OCI-LY3 (cell line): ENCODE data around the gene NRP2.

Experiments used
- H2AFZ ChIP-seq: fragments of 200-600, 300-600 bp; shearing (Covaris generic); 2 replicates; pipeline ENCODE4 v1.6.0; 2014; ENCODE audit warnings: antibody characterized with exemption, low read depth, low read length
- H3K27ac ChIP-seq: fragments of 200-600, 300-600 bp; sonication (generic); 2 replicates; pipeline ENCODE4 v1.5.1; 2014; ENCODE audit warnings: mild to moderate bottlenecking, low read length, moderate library complexity, mixed read lengths
- H3K27me3 ChIP-seq: fragments of 200-600, 300-600 bp; sonication (generic); 2 replicates; pipeline ENCODE4 v1.6.1; 2014; ENCODE audit warnings: low read depth, low read length, mixed read lengths
- H3K36me3 ChIP-seq: fragments of 200-600, 300-600 bp; sonication (generic); replicated peaks from 2 replicates; pipeline ENCODE3; 2014; ENCODE audit warnings: low read depth, low read length, mixed read lengths
- H3K4me1 ChIP-seq: fragments of 300-600, 200-600 bp; sonication (generic); 2 replicates; pipeline ENCODE4 v1.6.1; 2014; ENCODE audit warnings: low read length, mixed read lengths
- H3K4me2 ChIP-seq: fragments of 200-600, 300-600 bp; sonication (generic); 2 replicates; pipeline ENCODE4 v1.6.1; 2014; ENCODE audit warnings: low read length, mixed read lengths
- H3K4me3 ChIP-seq: fragments of 300-600, 200-600 bp; sonication (generic); 2 replicates; pipeline ENCODE4 v1.5.1; 2014; ENCODE audit warnings: antibody characterized with exemption, mild to moderate bottlenecking, low read length, moderate library complexity
- H3K79me2 ChIP-seq: fragments of 300-600, 200-600 bp; shearing (Covaris generic); 2 replicates; pipeline ENCODE4 v1.6.1; 2014; ENCODE audit warnings: mild to moderate bottlenecking, low read length, mixed read lengths
- H3K9ac ChIP-seq: fragments of 300-600, 200-600 bp; shearing (Covaris generic); 2 replicates; pipeline ENCODE4 v1.6.0; 2014; ENCODE audit warnings: mild to moderate bottlenecking, low read length, moderate library complexity
- H3K9me3 ChIP-seq: fragments of 200-600, 300-600 bp; shearing (Covaris generic); 2 replicates; pipeline ENCODE4 v1.6.1; 2014; ENCODE audit warnings: low read length, mixed read lengths; ENCODE audit not compliant: insufficient read depth
- H4K20me1 ChIP-seq: fragments of 200-600, 300-600 bp; sonication (generic); 2 replicates; pipeline ENCODE4 v1.6.1; 2016; ENCODE audit warnings: low read length, mixed read lengths; ENCODE audit not compliant: insufficient read depth
- CTCF ChIP-seq: fragments of 200-600, 300-600 bp; sonication (generic); IDR thresholded peaks from 2 replicates; pipeline ENCODE4 v1.5.1; 2014; ENCODE audit warnings: antibody characterized with exemption, low read length, low read depth
- EZH2phosphoT487 ChIP-seq: fragments of 200-600 bp; shearing (Covaris generic); IDR thresholded peaks from 2 replicates; pipeline ENCODE4 v1.6.1; 2018; ENCODE audit warnings: antibody characterized with exemption, mixed run types, low read depth

Gene NRP2

GRCh38 chr2:205717175-205717846 is 35.0 kb downstream of the NRP2 start:
- Histone ChIP-seq H3K4me2 (no peak overlapping the region), H2AFZ (no peak overlapping the region), H3K9me3 (no peaks in the 10 kb centered on the region), H3K36me3 (no peaks in the 10 kb centered on the region), H3K4me1 (peaks cover 51% of the 10 kb centered on the region), H3K4me3 (no peak overlapping the region), H3K79me2 (no peaks in the 10 kb centered on the region), H3K27ac (no peak overlapping the region), H3K27me3 (peaks cover 7% of the 10 kb centered on the region; the same call in 1 of the 2 replicates), H3K9ac (no peak overlapping the region), H4K20me1 (no peaks in the 10 kb centered on the region)
- TF ChIP-seq EZH2phosphoT487 (no peak), CTCF (no peak)

- TF ChIP-seq CTCF (no peak), EZH2phosphoT487 (no peak)
- Histone ChIP-seq H3K4me2 (no peak overlapping the region), H3K9ac (no peak overlapping the region), H3K79me2 (no peaks in the 10 kb centered on the region), H3K4me1 (peaks cover 51% of the 10 kb centered on the region), H3K27me3 (peaks cover 7% of the 10 kb centered on the region; the same call in 1 of the 2 replicates), H2AFZ (no peak overlapping the region), H3K4me3 (no peak overlapping the region), H4K20me1 (no peaks in the 10 kb centered on the region), H3K36me3 (no peaks in the 10 kb centered on the region), H3K9me3 (no peaks in the 10 kb centered on the region), H3K27ac (no peak overlapping the region)
Observed at GRCh38 chr2:205717999-205718398, 35.7 kb downstream of the NRP2 start.

- H3K4me3 ChIP-seq, result no peak overlapping the region
Observed at GRCh38 chr2:205719847-205720246, 37.5 kb downstream of the NRP2 start.

GRCh38 chr2:205720451-205720902 is 38.2 kb downstream of the NRP2 start:
- Histone ChIP-seq H3K4me3 (no peak overlapping the region), H3K27me3 (peaks cover 7% of the 10 kb centered on the region; the same call in 1 of the 2 replicates), H3K4me2 (no peak overlapping the region), H3K9ac (no peak overlapping the region), H3K36me3 (no peaks in the 10 kb centered on the region), H3K9me3 (no peaks in the 10 kb centered on the region), H2AFZ (no peak overlapping the region), H3K27ac (no peak overlapping the region), H3K79me2 (no peaks in the 10 kb centered on the region), H4K20me1 (no peaks in the 10 kb centered on the region), H3K4me1 (peaks cover 35% of the 10 kb centered on the region)
- TF ChIP-seq EZH2phosphoT487, result no peak

More at GRCh38 chr2:205719847-205720246, 37.5 kb downstream of the NRP2 start:
- Histone ChIP-seq H3K27ac (no peak overlapping the region), H3K9me3 (no peaks in the 10 kb centered on the region), H3K27me3 (peaks cover 7% of the 10 kb centered on the region; the same call in 1 of the 2 replicates), H3K36me3 (no peaks in the 10 kb centered on the region), H3K4me2 (no peak overlapping the region), H3K4me1 (peaks cover 37% of the 10 kb centered on the region), H3K79me2 (no peaks in the 10 kb centered on the region), H2AFZ (no peak overlapping the region), H3K9ac (no peak overlapping the region), H4K20me1 (no peaks in the 10 kb centered on the region)
- TF ChIP-seq EZH2phosphoT487 (no peak), CTCF (no peak)
